Activated T-helper 9 cell treated with anti-CD3 and anti-CD28 coated beads, Interleukin-2, amount 50 U/mL, for 16 hours (primary cell): ENCODE measurements around the gene TTBK1.

Experiments
- DNase-seq: peaks from one replicate; pipeline ENCODE4 v3.0.0-alpha.2; 2020; ENCODE audit warnings: low read depth

TTBK1 gene

DNA sequence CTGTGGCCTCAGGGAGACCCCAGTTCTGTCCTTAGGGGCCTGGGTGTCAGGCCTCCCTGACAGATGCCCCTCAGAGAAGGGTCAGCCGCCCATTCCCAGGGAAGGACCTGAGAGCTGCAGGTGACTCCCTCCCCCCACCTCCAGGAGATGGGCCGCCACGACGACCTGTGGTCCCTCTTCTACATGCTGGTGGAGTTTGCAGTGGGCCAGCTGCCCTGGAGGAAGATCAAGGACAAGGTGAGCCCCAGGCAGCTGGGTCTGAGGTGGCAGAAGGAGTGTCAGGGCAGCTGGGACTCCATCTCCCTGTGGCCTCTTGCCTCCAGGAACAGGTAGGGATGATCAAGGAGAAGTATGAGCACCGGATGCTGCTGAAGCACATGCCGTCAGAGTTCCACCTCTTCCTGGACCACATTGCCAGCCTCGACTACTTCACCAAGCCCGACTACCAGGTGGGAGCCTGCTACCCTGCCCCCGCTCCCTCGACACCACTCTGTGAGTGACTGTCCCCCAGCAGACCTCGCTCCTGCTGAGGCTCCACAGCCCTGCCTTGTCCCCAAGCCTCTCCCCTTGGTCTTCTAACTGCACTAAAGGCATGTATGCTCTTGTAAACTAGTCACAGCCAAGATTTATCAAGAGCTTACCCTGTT, 12.2 kb downstream of the TTBK1 start:
- DNase-seq = no peak

DNA sequence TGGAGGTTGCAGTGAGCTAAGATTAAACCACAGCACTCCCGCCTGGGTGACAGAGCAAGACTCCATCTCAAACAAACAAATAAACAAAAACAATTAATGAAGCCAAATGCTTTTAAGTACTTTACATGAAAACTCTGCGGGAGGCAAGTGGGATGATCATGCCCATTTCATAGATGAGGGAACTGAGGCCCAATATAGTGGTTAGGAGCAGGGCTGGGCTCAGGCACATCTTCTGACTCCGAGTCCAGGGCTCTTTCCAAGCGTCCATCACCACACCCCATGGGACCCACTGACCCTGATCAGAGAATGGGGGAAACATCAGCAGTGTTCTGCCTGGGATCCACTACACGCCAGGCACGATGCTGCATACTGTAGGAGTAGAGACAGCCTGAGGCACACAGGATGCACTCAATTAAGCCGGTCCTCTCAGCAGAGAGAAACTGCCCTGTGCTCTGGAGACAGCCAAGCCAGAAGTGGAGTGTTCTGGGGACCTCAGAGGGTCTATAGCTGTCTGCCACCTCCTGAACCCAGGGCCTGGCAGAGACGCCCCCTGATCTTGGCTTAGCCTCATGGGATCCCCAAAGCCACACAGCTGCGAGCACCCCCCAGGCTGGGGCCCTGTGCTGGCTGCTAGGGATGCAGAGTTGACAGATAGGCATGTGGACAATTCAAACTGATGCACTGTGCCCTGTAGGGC, 13.5 kb downstream of the TTBK1 start:
- no peak for DNase-seq

- DNase-seq = no peak
These were observed 14.3 kb downstream of the TTBK1 start for GRCh38 chr6:43257367-43258145.

- DNase-seq = no peak
These were observed 14.9 kb downstream of the TTBK1 start for GRCh38 chr6:43258180-43258579.

DNA sequence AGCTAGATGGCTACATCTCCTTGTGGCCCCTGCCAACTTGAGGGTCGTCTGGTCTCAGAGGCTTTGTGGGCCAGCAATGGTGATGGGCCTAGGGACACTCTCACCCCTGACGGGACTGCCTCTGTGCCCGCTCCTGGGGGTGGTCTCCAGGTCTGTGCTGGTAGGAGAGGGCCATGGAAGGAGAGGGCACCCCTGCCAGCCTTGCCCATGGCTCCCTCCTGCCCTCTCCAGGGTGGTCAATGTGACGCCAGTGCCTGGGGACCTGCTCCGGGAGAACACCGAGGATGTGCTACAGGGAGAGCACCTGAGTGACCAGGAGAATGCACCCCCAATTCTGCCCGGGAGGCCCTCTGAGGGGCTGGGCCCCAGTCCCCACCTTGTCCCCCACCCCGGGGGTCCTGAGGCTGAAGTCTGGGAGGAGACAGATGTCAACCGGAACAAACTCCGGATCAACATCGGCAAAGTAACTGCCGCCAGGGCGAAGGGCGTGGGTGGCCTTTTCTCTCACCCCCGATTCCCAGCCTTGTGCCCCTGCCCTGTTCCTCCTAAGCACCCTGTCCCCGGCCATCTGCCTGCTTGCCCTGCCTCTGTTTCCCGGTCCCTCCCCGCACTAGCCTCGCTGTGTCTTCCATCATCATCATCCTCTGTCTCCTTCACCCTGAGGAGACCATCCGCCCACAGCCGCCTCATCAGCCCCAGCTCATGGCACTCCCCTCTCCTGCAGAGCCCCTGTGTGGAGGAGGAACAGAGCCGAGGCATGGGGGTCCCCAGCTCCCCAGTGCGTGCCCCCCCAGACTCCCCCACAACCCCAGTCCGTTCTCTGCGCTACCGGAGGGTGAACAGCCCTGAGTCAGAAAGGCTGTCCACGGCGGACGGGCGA, 15.8 kb downstream of the TTBK1 start:
- no peak for DNase-seq

DNA sequence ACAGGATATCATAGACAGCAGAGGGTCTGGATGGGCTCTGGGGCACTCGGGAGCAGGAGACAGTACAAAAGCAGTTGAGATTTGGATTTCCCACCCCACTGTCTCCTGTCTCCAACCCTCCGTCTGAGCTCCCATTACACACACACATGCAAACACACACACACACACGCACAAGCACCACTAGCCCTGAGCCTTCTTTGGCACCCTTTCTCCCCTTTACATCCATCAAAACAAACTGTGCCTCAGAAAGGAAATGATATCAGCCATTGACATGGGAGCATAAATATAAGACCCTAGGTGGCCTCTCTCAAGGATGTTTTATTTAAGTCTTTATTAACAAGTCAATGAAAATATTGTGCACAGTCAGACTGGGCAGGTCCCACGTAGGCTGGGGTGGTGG, 17.5 kb downstream of the TTBK1 start:
- no peak for DNase-seq

DNA sequence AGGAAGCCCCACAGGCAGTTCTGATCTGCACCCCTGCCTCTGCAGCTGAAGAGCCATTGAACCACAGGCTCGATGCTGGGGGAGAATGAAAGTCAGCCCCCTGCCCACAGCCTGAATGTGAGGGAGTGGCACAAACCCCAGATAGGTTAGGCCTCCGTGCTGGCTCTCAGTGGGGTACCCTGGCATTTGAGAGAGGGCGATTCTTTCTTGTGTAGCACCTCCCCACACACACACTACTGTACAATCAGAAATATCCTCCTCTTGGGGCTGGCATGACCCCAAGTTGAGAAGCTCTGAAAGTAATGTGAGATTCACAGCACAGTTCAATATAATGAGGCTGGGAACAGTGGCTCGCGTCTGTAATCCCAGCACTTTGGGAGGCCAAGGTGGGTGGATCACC, 17.9 kb downstream of the TTBK1 start:
- no peak for DNase-seq

GRCh38 chr6:43262000-43262779, 18.9 kb downstream of the TTBK1 start:
- no peak for DNase-seq

- no peak for DNase-seq
These were observed 19.6 kb downstream of the TTBK1 start for GRCh38 chr6:43262780-43263313.

DNA sequence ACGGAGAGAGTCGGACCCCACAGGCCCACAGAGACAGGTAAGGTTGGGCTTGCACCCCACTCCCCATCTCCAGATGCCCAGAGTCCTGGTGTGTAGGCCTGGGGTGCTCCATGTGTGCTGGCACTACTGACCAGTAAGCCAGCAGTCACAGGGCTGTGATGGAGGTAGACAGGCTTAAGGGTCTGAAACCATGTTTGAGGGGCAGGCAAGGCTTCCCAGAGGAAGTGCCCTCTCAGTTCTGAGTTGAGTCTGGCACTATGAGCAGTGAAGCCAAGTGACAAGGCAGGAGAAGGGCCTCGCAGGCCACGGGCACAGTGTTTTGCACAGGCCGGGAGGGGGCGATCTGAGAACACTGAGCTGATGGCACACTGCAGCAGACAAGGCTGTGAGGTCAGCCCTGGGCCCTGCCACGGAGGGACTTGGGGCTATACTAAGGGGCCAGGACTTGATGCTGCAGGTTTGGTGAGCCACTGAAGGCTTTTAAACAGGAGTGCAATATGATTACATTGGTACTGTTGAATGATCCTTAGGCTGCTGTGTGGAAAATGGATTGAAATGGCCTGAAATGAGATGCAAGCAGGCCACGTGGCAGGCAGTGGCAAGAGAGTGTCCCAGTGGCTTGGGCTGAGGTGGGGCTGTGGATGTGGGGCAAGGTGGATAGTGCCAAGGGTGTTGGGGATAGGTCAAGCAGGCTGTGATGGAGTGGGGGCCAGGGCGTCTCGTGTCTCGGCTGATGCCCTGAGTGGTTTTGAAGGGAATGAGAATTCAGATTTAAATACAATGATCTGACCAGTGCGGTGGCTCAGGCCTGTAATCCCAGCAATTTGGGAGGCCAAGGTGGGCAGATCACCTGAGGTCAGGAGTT, 20.3 kb downstream of the TTBK1 start:
- DNase-seq = peak; percentile 53

DNA sequence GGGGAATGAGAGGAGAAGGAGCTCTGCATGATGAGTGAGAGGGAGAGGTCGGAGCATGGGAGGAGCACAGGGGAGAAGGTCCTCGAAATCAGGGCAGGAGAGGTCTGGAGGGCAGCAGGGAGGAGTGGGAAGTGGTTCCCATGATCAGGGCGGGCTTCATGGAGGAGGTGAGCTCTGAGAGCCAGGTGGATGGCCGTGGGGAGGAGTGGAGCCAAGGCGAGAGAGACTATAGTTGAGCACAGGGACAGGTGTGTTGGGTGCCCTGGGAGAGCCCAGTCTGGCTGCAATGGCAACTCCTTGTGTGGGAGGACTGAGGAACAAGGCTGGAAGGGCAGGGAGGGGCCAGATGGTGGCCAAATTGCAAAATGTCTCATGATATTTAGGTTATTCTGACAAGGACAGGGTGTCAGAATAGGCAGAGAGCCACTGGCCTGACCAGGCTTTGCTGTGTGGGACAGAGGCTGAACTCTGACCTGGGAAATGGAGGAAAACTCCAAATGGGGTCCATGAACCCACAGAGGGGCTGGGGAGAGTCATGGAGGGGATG, 21.4 kb downstream of the TTBK1 start:
- no peak for DNase-seq

GRCh38 chr6:43265564-43265963, 22.3 kb downstream of the TTBK1 start:
- no peak for DNase-seq

GRCh38 chr6:43267619-43268354, 24.5 kb downstream of the TTBK1 start:
- no peak for DNase-seq

DNA sequence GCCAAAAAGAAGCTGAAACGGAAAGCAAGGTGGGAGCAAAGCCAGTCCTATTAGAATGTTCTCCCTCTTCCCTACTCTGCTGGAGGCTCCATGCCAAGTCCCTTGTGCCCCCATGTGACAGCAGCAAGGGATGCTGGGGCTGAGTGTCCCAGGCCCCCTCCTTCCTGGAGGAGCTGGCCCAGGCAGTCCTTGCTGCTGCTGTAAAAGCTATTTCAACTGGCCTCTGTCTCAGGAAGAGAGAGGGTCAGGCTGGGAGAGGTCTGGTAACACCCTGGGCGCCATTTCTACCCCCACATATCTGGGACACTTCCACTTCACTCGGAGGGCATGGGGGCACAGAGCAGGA, 25.0 kb downstream of the TTBK1 start:
- DNase-seq = no peak

- DNase-seq = no peak
These were observed 25.5 kb downstream of the TTBK1 start for GRCh38 chr6:43268782-43269272.

DNA sequence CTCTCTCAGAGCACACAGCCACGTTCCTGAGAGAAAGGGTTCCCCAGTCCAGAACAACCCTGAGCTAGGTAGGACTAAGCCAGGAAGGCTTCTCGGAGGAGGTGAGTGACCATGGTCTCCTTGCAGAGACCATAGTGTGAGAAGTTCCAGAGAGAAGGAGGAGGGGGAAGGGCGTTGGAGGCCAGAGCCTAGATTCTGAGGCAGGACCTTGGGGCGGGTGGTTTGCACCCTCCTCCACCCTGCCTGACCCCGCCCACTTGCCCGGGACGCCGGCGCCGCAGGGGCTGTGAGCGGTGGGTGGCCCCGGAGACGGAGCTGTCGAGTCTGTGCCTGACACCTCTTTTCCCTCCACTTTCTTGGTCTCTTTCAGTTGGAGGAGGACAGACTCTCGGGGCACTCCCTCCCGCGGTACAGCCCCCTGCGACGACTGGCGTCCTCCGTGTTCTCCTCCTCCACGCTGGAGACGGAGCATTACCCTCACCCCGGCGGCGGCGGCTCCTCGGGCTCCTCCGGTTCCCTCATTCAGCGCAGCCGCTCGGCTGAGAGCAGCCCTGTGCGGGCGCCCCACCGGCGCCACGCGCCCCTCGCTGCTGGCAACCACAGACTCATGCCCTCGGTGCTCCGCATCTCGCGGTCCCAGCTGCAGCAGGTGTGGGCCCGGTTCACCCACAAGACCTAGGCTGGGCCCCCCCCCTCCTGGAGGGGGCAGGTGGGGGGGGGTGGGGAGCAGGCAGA, 26.2 kb downstream of the TTBK1 start:
- peak; percentile 23 for DNase-seq

GRCh38 chr6:43271103-43271815, 28.0 kb downstream of the TTBK1 start:
- no peak for DNase-seq

GRCh38 chr6:43271944-43272343, 28.7 kb downstream of the TTBK1 start:
- DNase-seq = no peak
